ENCODE results near the gene PNPLA3.
A peak's percentile ranks its signal among the peaks of the same experiment; 100 is the strongest.

PNPLA3 gene

DNA sequence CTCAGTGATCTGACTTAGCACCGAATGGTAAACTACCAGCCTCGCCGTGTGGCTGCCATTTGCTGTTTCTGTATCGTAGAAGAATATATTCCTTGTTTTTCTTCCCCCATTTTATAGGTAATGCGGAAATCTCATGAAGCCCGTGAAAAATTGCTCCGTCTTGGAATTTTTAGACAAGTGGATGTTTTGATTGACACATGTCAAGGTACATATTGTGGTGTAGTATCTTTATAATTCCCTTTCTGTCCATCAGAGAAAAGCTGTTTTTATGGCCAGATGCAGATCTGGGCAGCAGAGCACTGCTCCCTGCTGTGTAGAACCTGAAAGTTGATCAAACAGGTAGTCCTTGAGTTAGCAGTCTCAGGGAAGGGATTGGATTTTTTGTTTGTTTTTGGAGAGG is 45.0 kb downstream of the PNPLA3 start:
- DNase-seq, result no peak

DNA sequence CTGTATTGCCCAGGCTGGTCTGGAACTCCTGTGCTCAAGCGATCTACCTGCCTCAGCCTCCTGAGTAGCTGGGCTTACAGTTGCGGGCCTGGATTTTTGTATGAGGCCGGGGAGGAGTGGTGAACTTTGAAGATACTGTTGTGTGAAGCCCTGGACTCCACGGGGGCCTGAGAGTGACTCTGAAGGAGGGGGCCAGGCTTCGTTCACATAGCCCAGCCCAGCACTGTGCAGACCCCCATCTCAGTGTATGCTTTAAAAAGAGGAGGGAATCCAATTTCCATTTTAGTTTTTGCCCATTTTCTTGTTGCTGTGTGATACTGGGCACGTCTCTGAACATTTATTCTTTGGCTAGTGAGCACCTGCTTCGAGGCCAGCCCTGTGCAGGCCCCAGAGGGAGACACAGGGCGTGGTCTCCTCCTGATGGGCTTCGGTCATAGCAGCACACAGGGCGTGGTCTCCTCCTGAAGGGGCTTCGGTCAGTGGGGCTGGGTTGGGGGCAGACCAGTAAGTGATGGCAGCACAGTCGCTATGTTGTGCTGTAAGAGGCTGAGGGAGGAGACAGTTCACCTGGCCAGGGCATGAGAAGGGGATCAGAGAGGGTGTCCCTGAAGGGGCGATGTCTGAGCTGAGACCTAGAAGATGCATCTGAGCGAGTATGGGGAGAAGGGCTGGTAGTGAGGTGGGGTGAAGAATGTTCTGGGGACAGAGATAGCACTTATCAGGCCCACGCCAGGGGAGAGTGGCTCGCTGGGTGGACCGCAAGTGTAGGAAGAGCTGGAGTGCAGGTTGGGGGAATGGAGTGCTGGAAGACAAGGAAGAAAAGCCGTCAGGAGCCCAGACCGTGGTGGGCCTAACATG is 45.6 kb downstream of the PNPLA3 start:
- DNase-seq, result no peak

DNA sequence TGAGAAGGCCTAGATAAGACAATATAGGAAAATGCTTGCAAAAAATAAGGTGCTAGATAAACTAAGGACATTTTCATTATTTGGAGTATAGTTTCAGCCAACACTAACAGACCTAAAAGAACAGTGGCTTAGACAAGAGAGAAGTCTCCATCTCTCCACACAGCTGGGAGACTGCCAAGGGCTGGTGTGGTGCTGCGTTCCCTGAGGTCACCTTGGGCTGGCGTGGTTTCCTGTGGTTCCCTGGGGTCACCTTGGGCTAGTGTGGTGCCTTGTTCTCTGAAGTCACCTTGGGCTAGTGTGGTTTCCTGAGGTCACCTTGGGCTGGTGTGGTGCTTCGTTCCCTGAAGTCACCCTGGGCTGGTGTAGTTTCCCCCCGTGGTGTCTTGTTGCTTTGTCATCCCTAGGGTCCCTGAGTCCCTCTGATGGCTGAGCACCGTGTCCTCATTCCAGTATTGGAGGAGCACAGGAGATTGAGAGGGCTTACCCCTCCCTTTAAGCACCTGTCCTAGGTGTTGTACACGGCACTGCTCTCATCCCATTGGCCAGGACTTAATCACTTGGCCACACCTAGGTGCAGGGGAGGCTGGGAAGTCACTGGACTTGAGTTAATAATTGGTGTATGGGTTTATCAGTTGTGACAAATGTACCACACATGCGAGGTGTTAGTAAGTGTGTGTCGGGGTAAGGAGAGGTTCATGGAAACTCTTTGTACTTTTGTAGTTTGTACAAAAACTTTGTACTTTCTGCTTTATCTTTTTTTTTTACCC is 46.6 kb downstream of the PNPLA3 start:
- DNase-seq, result no peak

DNA sequence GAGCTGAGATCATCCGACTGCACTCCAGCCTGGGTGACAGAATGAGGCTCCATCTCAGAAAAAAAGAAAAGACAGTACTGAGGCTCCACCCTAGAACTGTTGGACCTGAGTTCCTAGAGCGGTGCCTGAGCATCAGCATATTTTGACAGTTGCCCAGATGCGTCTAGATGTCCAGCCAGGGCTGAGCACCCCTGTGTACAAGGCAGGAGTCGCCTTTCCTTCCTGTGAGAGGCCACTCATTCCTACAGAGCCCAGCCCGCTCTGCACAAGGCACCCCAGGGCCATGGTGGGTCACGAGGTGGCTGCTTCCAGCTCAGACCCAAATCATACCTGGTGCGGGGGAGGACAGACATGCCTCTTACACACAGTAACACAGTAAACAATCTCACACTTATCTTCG is 47.5 kb downstream of the PNPLA3 start:
- no peak for DNase-seq

DNA sequence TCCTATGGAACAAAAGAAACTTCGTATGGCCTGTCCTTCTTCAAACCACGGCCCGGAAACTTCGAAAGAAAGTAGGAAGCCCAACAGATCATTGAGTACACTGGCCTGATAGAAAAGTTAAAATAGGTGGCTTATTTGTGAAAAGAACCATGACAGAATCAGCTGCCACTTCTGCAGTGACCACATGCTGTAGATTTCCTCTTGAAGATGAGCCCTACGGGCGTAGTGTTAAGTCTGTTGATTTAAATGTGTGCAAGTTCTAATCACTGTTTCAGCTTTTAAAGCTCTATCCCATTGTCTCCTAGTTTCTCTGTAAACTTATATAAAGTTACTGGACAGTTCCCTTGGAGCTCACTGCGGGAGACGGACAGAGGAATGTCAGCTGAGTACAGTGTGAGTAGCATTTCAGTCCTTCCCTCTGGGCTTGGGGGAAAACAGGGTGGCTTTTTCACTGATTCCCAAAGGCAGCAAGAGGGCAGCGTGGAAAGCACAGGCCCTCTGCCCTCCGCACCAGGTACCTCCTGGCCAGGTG is 49.4 kb downstream of the PNPLA3 start:
- DNase-seq, result no peak

DNA sequence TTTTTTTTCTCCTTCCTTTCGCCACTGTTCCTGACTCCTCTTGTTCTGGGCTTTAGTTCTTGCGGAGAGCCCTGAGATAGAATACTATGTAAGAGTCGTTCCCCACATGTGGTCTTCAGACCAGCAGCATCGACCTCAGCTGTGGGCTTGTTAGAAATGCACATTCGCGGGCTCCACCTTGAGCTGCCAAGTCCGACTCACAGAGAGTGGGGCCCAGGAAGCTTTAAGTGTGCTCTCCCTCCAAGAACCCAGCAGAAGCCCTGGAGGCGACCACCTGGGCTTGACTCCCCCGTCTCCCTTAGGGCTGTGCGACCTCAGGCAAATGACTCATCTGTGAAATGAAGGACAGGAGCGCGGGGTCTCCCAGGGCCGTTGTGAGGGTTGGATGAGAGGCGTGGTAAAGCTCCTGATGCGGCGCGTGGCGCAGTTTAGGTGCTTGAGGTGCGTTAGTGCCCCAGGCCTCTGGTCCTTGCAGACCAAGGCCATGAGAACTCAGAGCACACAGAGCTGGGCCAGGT is 50.5 kb downstream of the PNPLA3 start:
- no peak for DNase-seq

DNA sequence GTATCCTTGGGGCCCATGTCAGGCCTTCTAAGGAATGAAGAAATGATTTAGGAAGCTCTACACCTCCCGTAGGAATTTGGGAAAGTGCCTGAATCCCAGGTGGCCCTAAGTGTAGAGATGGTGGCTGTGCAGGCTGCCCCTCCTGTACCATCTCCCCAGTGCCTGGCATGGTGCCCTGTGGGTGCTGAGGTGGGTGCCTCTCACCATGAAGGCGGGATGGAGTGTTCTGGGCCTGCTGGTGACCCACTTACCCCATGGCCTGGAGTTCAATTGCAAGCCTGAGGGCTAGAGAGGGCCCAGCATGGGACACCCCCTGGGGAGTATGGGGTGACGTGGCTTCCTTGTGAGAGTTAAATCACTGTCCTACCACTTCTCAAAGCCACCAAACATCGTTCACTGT is 51.4 kb downstream of the PNPLA3 start:
- no peak for DNase-seq

DNA sequence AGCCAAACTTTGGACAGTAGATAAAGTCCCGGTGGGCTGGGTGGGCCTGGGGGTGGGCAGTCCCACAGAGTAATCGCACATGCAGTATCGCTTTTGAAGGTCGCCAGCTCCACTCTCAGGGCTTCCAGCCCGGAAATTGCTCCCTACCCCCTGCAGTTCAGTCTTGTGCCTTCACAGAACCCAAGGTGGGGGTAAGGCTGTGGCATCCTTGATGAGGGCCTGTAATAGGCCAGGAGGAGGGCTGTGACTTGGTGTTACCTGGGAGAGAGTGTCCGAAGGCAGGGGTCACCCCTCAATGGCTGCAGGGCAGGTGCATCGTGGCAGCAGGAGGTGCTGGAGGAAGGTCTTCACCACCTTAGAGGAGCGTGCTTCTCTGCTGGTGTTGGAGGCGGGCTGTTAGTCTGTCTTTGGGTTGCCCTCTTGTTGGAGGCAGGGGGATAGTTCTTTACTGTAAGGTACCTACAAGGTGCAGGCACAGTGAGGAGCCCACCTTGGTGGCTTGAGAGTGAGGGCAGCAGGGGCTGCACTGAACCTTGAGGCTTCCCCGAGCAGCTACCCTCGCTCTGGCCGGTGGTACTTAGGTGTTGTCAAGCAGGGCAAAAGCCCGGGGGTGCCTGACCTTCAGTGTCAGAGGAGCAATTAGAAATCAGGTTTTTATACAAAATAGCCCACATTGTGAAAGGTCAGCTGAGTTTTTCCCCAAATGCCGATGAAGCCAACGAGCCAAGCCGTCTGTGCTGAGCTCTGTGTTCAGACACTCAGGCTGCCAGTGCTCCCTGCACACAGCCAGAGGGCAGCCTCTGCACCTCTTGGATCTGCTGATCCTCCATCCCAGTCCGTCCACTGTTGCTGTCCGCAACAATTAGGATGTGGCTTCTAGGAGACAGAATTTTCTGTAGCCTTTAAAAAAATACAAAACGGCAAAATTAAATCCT is 53.5 kb downstream of the PNPLA3 start:
- DNase-seq, result no peak

DNA sequence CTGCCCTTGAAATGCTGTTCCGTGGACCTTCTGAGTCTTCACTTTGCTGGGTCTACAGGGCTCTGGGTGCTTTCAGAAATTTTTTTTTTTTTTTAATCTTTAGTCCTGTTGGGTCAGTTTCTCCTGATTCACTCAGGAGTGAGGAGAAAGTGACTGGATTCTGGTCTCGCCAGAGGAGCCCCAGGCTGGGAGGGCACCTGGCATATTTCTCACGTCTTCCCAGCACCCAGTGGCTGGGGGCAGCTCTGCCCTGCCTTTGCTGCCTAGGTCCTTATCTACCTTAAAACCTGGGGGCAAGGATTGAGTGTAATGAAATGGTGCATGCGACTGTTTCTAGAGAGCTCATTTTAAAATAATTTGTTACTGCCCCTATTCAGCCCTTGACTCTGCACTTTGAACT is 55.0 kb downstream of the PNPLA3 start:
- DNase-seq, result no peak

DNA sequence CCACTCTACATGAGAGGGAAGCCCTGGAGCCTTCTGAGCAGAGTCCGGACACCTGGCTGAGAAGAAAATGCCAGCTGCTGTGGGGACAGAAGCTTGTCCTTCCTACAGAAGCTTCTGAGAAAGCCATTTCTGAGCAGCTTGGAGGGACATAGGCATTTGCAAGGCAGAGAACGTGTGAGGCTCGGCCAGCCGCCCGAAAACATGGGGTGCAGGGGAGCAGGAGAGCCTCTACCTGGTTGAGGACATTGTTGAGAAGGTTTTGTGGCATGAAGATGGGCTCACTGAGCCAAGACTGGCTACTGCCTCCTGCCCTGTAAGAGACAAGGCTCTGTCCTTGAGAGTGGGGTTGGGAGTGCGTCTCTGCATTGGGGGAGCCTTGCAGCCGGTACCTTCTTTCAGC is 57.0 kb downstream of the PNPLA3 start:
- no peak for DNase-seq

DNA sequence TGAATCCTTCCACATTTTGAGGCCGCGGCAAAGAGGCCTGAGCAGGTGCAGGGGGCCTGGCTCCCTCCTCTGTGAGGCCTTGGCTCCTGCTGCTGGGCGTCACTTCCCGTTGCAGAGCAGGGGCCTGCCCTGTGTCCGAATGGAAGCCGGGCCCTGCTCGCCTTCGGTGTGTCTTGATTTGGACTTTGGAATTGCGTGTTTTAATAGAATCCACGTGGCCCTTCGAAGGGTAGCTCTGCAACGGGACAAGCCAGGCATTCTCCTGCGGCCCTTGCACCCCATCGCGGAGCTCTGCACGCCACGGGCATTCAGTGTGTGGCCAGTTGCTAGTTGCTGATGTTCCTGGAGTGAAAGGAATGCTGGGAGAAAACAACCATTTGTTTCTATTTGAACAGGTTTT is 57.4 kb downstream of the PNPLA3 start:
- no peak for DNase-seq

DNA sequence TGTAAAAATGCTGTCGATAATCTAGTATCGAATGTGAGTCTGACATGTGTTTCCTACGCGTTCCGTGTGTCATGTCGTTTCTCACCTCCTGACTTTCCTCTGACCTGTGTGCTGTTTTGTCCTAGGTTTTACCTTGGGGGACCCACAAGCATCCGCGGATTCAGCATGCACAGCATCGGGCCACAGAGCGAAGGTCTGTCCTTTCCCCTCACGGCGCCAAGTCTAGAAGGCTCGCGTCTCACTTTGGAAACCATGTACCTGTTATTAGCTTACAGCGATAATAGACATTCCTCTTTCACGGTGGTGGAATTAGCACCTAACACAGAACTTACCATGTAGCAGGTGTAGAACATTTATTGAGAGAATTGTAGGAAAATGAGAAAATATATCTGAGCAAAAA is 60.2 kb downstream of the PNPLA3 start:
- no peak for DNase-seq

DNA sequence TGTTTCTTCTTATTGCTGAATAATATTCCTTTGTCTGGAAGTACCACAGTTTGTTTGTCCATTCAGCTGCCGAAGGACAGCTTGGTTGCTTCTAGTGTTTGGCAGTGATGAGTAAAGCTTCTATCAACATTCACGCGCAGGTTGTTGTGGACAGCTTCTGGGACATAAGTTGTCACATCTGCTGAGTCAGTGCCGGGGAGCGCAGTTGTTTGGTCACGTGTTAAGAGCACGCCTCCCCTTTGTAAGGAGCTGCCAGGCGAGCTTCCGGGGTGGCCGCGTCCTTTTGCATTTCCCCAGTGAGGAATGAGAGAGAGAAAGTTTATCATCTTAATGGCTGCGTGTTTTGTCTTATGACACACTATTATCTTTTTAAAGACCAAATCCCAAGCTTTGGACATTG is 61.9 kb downstream of the PNPLA3 start:
- no peak for DNase-seq

DNA sequence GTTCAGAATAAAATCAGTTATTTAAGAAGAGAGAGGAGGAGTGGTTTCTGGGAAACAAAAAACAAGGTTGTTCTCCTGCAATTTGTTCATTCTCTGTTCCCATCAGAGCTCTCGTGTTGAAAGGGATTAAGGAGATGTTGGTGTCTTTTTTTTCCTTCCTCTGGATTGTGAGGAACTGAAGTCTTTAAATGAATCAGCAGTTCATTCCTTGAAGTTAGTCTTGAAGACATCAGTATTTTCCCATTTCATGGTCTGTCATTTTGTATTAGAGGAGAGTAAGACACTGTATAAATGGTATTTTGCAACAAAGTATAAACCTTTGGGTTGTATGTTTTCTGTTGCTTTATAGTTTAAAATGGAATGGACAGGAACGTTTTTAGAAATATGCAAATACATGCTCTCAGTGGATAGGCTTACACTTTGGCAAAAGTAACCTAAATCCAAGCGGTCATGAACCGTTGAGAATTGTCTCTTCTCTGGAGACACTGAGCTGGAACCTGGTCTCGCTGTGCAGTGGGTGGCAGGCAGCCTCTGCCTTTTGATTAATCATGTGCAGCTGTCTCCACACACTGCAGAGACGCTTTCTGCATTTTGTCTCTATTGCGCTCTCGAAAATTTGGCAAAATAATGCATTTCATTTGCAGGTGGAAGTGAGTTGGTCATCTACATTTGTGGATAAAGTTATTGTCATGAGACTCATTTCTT is 64.7 kb downstream of the PNPLA3 start:
- no peak for DNase-seq

DNA sequence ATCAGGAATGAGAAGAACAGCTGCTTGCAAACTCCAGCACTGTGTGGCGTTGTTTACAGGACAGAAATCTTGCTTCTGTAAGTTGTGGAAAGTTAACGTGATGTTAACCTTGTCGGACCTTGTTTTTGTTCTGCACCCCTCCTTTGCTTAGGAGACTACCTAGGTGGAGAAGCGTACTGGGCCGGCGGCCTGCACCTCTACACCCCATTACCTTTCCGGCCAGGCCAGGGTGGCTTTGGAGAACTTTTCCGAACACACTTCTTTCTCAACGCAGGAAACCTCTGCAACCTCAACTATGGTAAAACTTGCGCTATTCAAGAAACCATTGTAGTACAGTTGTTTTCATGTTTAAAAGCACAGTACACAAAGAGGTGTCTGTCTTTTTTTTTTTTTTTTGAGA is 65.4 kb downstream of the PNPLA3 start:
- DNase-seq, result no peak

DNA sequence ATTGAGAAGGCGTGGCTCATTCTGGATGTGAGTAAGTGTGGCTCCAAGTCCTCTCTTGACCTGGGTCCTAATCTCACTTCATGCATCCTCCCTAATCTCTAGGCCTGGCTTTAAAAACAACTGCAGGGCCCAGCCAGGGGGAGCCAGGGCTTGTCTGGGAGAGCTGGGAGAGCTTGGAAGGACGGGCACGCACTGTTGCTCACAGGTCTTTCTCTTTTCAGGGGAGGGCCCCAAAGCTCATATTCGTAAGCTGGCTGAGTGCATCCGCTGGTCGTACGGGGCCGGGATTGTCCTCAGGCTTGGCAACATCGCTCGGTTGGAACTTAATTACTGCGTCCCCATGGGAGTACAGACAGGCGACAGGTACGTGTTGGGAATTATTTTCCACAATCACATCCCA is 66.4 kb downstream of the PNPLA3 start:
- DNase-seq, result no peak

DNA sequence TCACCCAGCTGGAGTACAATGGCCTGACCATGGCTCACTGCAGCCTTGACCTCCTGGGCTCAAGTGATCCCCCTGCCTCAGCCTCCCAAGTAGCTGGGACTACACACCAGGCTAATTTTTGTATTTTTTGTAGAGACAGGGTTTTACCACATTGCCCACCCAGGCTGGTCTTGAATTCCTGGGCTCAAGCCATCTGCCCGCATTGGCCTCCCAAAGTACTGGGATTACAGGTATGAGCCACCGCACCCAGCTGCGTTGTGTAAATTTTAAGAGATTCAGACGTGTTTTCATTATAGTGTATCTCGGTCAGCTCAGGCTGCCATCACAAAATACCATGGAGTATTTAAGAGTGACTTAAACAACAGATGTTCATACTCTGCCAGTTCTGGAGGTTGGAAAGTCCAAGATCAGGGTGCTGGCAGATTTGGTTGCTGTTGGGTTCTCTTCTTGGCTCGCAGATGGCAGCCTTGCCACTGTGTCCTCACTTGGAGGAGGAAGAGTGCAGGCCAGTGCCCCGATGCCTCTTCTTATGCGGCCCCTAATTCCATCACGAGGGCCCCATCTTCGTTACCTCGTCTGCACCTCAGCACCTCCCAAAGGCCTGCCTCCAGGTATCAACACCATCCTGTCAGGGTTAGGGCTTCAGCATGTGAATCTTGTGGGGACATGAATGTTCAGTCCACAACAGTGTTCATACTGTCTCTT is 67.9 kb downstream of the PNPLA3 start:
- DNase-seq, result no peak

DNA sequence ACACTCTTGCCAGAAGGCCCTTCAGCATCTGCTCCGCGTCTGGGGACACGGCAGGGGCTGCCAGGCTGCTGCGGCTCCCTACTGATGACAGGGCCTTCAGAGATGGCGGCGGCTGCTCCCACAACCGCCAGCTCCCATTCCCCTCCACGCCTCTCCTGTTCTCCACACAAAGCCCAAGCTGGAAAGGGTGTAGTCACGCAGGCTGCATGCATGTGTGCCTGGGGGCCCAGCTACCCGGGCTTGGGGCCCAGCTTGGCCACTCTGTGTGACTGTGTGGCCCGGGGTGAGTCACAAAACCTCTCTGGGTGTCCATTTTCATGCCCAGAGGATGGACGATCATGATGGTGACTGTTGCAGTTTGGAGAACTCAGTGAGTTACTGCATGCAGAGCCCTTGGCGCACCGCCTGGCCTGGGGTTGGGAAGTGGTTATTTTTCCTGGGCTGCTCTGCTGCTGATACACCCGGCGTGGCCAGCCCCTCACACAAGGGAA is 68.8 kb downstream of the PNPLA3 start:
- DNase-seq, result no peak

DNA sequence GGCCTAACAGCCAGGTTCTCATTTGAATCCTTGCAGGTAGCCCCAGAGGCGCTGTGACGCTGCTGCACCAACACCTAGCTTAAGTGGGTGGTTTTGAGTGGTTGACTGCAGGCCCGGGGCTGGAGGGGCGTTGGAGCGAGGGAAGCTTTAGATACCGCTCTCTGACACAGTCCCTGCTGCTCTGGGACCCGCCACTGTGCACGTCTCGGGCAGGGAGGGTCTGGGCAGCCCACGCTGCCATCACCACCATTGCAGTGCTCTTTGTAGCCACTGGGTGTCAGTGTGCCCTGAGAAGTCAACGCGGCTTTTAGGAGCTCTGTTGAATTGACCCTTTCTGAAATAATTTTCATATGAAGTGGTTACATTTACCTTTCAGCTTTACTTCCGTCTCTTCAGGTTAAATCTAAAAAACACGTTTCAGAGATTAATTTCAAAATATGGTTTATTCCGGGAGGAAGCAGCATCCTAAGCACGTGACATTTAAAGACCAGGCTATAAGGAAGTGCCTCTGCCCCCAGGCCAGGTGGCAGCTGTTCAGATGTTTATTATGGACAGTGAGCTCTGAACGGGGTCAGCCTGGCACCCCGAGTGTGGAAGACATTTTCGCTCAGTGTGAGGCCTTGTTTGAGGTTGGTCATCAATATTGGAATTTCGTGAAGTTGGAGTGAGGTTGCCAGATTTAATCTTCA is 69.6 kb downstream of the PNPLA3 start:
- peak; percentile 45 for DNase-seq

DNA sequence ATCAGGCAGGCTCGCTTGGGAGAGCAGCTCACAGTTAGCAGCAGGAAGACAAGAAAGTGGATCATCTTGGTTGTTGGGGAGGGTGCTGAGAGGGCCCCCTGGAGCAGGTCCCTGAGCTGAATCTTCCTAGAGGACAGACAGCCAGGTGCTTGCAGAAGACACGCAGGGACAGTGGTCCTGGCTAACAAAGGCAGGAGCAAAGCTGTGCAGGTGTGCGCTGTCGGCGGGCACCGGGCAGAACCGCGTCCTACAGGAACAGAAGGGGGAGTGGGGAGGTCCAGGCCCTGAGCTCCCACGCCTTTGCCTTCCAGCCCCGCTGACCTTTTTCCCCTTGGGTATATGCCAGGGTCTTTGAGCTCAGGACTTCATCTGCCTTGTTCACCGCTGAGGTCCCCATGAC is 70.4 kb downstream of the PNPLA3 start:
- DNase-seq, result no peak

DNA sequence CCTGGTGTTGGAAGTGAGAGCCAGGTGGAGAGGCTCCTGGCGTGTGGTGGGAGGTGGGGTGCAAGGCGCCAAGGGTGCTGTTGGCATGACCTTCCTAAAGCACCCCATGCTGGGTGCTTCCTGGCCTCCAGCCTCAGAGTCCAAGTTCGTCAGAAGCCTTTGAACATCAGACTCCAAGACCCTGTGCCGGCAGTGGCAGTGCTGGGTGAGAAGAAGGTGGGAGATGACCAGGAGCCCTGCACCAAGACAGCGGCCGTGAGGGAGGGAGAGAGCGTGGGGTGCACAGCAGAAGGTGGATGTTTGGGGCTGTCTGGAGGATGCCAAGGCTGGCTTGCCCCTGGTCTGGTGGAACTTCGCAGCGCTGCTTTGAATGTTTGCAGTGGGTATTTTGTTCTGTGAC is 70.8 kb downstream of the PNPLA3 start:
- no peak for DNase-seq

All from T-helper 9 cell (primary cell).